Activated T-cell treated with anti-CD3 and anti-CD28 coated beads for 24 hours (primary cell): ENCODE data around the gene GRXCR2.
"Not testable (repeated sequence)": the region's sequence is repeated elsewhere in the genome, so short reads cannot be mapped to it uniquely, and the experiment has no call there.

ENCODE experiments used
- DNase-seq: peaks from one replicate; pipeline ENCODE4 v3.0.0-alpha.2; 2020; ENCODE audit warnings: low read depth

GRXCR2 gene

GRCh38 chr5:145887217-145887616 lies 14.4 kb upstream of the GRXCR2 start:
- DNase-seq: no peak

GRCh38 chr5:145874765-145875164 lies 2.0 kb upstream of the GRXCR2 start:
- DNase-seq: no peak

GRCh38 chr5:145872486-145872885 lies 328 bp downstream of the GRXCR2 start:
- no peak for DNase-seq

GRCh38 chr5:145869753-145870152 lies 3.1 kb downstream of the GRXCR2 start:
- no peak for DNase-seq

GRCh38 chr5:145867806-145868205 lies 5.0 kb downstream of the GRXCR2 start:
- no peak for DNase-seq

- not testable (repeated sequence) for DNase-seq
These were observed 8.4 kb downstream of the GRXCR2 start for GRCh38 chr5:145864432-145864831.

- no peak for DNase-seq
These were observed 9.8 kb downstream of the GRXCR2 start for GRCh38 chr5:145863003-145863402.

- DNase-seq: no peak
These were observed 12.9 kb downstream of the GRXCR2 start for GRCh38 chr5:145859897-145860296.

GRCh38 chr5:145859453-145859852 lies 13.4 kb downstream of the GRXCR2 start:
- DNase-seq: no peak

- no peak for DNase-seq
These were observed 13.9 kb downstream of the GRXCR2 start for GRCh38 chr5:145858959-145859358.

- DNase-seq: peak; percentile 9
These were observed 16.5 kb downstream of the GRXCR2 start for GRCh38 chr5:145856285-145856818.

- no peak for DNase-seq
These were observed 17.0 kb downstream of the GRXCR2 start for GRCh38 chr5:145855763-145856267.

- no peak for DNase-seq
These were observed 18.1 kb downstream of the GRXCR2 start for GRCh38 chr5:145854651-145855258.

GRCh38 chr5:145853781-145854376 lies 18.9 kb downstream of the GRXCR2 start:
- no peak for DNase-seq

- no peak for DNase-seq
These were observed 19.8 kb downstream of the GRXCR2 start for GRCh38 chr5:145852990-145853389.

GRCh38 chr5:145848854-145849253 lies 24.0 kb downstream of the GRXCR2 start:
- no peak for DNase-seq

- DNase-seq: no peak
These were observed 25.0 kb downstream of the GRXCR2 start for GRCh38 chr5:145847499-145848497.

- no peak for DNase-seq
These were observed 26.7 kb downstream of the GRXCR2 start for GRCh38 chr5:145846081-145846480.

GRCh38 chr5:145841299-145841698 lies 31.5 kb downstream of the GRXCR2 start:
- DNase-seq: no peak

- no peak for DNase-seq
These were observed 32.2 kb downstream of the GRXCR2 start for GRCh38 chr5:145840458-145841132.

GRCh38 chr5:145838276-145838675 lies 34.5 kb downstream of the GRXCR2 start:
- no peak for DNase-seq

GRCh38 chr5:145836241-145836640 lies 36.6 kb downstream of the GRXCR2 start:
- not testable (repeated sequence) for DNase-seq
